HG02759 (cell line): Measurements from ENCODE around the gene HSPA12A.
A peak's percentile ranks its signal among the peaks of the same experiment; 100 is the strongest.

ENCODE experiments used
- ATAC-seq: cut with Tn5 transposase; IDR thresholded peaks from one replicate; pipeline ENCODE4 v1.9.1; 2021; ENCODE audit warnings: mild to moderate bottlenecking, moderate library complexity; ENCODE audit not compliant: unreplicated experiment

HSPA12A gene

DNA sequence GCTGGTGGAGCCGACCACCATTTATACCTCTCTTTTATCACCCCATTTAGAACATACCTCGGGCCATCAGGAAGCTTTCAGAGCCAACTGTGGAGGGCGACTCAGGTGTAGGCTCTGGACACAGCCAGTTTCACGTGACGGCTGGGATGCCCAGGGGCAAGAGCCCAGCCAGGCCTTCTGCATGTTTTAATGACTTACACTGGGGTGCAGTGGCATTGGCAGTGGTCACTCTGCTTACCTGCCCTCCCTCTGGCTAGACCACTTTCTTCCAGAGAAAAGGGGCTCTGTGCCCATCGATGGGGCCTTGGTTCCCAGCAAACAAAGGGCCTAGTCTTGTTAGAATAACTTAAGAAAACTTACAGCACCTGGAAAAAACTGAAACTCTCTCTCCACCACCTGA lies 71.7 kb downstream of the HSPA12A start:
- no peak for ATAC-seq

DNA sequence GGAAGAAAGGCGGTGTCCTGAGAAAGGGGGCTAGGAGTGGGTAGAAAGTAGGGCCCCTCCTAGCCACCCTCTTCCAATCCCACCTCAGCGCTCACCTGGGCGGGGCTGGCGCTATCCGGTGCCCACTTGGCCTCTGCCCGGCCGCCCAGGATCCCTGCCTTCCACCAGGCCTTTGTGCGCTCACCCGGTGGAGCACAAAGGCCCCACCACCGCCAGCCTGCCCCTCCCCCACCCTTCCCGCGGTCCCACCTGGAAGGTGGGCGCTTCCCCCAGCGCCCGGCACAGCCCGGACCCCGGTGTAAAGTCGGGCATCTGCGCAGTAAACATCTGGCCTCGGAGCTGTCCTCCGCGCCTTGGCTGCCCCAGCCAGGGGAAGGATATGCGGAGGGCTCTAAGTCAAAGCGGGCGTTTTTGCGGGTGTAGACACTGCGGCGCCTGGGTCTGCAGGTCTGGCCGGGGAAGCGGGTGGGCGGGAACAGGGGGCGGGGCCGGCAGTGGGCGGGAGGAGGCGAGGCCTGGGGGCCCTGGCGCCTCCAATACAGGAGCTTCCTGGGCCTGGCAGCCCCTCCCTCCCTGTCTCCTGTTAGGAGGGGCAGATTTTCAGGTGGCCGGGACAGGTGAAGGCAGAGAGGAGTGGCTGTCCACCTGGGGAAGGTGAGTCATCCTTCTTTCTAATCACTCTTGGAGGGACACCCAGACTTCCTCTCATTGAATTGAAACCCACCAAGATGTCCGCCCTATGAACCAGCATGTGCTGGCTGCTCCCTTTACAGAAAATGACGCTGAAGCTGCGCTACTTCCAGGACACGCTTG lies 72.3 kb downstream of the HSPA12A start:
- ATAC-seq, result no peak

DNA sequence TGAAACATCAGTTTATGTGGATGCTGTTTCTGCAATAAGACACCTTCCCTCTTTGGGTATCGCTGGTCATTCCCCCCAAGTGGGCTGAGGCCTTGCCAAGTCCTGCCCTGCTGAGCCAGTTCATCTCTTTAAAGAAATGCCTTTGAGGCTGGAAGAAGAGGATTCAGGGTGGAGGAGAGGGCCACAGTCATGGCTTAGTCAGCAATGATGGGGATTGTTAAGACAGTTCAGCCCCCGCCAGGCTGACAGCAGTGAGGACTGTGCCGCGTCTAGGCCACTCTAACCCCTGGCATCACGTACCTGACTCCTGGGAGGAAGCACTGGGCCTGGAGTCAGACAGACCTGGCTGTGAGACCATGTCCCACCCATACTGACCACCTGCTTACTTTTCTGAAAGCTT lies 73.3 kb downstream of the HSPA12A start:
- no peak for ATAC-seq

DNA sequence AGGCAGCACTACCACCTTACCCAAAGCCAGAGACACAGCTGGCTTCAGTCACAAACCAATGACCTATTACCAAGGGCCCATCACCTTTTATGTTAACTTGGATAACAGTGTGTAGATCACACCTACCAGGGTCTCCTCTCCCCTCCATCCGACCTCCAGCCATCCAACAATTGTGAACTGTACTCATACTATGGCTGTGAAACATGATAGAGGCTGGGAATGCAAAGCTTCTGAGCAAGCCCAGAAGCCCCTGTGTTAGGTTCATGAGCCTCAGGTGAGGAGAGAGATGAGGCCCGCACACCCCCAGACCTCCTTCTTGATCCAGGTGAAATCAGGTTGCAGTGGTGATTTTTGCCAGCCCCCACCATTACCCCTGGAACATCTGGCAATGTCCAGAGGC lies 73.9 kb downstream of the HSPA12A start:
- ATAC-seq, result no peak

DNA sequence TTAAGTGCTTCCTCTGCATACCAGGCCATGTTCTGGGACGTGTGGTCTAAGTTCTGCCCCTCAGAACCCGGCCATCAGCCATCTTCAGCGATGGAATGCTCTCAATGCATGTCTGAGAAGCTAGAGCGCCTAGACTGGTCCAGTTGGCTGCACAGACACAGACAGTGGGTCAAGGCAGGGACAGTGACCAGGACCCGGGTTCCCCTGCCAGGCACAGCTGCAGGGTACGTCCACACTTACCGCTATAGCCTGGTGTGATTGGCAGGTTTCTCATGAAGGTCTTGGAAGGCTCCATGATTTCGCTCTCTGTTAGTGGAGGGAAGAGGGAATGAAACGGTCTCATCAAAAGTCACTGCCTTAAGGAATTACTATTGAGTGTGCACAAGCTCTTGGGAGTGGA lies 74.3 kb downstream of the HSPA12A start:
- ATAC-seq, result no peak

DNA sequence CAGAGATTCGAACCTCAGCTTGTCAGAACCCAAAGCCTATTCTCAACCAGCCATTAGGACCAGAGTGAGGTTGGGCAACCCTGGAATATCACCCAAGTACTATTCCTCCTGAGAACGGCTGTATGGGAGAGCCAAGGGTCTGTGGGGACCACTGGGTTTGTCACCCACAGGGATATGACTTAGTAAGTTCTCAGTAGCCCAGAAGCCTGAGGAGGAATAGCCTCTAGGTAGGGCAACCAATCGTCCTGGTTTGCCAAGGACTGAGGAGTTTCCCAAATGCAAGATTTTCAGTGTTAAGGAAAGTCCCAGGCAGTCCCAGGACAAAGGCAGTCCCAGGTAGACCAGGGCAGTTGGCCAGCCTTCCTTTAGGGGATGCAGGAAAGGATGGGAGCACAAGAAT lies 74.9 kb downstream of the HSPA12A start:
- no peak for ATAC-seq

DNA sequence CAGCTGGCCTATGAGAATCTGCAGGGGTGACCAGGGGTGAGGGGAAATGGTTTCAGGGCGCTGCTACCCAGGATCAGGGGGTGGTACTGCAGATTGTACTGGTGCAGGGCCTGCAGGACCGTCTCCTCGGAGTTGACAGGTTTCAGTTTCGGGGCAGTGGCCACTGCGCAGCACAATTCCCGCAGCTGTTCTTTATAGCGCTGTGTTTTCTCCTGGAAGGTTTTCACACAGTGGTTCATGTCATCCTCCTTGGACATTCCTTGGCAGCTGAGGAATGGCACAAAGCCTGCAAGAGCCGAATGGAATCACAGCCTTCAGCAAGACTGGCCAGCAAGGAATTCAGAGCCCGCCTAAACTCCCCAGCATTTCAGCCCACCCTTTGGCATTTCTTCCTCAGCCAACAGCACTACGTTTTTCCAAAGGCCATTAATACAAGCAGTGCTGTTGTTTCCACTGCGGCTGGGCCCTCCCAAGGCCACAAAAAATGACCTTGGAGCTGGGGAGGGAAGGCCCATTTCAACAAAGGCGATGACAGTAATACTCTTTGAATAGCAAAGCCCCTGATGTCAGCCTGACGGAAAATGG lies 76.7 kb downstream of the HSPA12A start:
- ATAC-seq, result no peak

DNA sequence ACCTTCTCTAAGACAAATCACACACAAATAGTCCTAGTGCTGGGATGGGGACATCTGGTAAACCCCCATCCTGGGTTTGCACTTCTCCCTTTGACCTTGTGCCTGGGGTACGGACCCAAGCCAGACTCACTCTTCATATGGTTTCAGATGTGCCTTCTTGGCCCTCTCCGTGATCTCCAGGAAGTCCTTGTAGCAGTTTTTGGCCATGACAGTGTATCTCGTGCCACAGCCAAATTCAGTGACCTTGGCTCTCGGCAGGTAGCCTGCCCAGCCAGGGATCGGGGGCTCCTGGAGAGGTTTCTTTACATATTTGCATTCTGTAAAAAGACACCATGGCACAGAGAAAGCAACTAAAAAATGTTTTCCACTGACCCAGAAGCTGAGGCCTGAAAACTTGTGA lies 77.7 kb downstream of the HSPA12A start:
- no peak for ATAC-seq

DNA sequence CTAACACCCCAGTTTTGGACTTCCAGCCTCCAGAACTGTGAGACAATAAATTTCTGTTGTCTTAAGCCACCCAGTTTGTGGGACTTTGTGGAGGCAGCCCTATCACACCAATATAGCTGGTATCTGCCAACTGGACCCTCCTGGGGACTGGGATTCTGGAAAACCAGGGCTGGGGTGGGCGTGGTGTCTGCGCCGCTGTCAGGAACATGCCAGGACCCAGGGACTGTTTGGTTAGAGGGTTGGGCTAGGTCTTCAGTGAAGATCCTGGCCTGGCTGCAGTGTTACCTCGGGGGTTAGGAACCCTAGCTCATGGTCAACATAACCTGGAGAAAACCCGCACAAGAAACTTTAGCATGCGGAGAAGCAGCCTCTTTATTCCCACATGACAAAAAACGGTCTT lies 79.0 kb downstream of the HSPA12A start:
- ATAC-seq, result no peak

DNA sequence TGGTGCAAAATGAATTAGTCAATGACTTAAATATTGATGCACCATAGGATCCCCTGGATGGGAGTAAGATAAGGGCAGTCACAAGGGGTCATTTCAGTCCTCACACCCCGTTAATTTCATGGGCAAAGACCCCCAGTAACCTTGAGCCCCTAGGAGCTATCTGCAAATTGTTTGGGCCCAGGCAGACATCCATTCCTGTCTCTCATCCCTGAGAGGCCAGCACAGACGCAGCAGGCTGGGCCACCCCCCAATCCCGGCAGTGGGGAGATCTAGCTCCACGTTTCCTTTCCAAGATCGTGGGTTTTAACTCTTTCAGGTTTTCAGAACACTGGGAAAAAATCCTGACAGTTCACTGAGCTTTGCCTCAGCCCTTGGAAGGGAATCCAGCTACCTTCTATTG lies 81.5 kb downstream of the HSPA12A start:
- ATAC-seq, result no peak

DNA sequence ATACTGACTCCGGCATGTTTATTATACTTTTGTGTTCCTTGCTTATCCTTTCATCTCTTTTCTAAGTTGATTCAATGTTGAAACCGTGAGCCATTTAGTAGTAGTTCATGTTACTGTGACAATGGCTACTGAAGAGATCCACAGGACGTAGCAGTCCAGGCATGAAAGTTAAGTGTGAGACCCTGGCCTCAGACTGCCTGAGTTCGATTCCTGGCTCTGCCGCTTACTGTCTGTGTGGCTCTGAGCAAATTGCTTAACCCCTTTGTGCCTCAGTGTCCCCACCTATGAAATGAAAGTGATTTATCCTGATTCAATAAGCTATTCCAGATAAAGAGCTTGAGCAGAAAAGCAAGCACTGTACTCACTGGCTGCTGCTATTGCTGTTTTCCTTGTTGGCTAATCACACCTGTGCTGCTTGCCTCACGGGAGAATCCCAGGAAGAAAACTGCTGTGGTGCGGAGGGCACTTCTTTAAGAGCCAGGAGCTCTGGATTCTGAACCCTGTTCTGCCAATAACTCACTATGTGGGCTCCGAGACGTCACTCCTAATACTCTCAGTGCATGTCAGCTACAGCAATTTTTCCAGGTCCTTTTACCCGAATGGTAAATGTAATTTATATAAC lies 83.2 kb downstream of the HSPA12A start:
- ATAC-seq, result no peak

DNA sequence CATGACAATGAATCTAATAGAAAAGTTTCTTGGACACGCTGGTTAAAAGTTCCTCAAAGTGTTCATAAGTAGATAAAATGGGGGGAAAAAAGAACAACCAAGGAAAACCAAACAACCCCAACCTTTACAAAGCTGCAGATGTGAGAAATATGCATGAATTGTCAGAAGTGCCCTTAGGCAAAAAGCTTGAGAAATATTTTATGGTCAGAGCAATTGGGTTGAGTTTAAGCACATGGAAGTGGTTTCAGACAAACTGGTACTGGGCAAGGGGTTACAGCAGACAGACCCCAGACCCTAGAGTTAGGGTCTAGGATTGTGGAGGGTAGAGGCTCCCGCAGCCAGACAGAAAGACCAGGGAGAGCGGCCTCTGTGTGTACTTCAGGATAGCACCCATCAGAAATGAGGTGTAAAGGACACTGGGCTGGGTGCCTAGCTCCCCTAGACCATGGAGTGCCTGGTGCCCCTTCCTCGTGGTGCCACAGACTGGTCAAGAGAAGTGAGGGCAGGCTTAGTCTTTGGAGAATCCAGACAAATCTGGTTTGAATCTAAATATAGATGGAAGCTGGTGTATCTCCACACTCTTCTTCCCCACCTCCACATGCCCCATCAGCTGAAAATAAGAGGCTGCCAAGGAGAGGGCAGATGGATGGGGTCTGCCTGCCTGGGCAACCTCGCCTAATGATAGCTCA lies 84.4 kb downstream of the HSPA12A start:
- ATAC-seq, result no peak

DNA sequence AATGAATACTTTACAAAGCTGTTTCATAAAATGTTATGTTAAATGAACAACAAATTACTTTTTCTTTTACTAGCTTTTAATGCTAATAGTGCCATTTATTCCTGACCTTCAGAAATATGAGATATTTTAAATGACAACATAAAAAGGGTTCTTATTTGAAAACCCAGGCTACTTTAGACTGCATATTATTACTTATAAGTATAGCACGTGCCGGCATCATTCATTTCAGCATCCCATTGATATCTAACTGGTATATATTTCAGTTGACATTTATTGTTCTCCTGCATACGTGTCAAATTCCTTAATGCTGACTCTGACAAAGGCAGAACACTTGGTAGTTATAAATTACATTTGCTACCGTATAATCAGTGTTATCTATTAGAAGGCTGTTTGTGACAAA lies 86.3 kb downstream of the HSPA12A start:
- no peak for ATAC-seq

DNA sequence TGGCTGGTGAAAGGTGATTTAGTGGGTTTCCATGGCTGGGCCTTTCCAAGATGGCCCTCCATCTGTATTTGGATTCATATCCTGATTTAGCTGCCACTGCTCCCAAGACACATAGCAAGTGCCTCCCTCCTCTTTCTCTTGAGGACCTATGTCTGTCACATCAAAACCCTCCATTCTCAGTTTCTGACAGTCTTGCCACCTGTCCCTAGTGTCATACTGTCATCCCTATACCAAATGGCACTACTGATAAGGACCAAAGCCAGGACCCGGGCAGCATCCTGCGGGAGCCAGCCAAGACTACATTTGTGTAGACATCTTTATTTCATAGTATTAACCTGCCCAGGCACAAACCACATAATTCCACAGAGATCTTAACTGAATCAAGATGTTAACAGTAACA lies 86.8 kb downstream of the HSPA12A start:
- no peak for ATAC-seq

DNA sequence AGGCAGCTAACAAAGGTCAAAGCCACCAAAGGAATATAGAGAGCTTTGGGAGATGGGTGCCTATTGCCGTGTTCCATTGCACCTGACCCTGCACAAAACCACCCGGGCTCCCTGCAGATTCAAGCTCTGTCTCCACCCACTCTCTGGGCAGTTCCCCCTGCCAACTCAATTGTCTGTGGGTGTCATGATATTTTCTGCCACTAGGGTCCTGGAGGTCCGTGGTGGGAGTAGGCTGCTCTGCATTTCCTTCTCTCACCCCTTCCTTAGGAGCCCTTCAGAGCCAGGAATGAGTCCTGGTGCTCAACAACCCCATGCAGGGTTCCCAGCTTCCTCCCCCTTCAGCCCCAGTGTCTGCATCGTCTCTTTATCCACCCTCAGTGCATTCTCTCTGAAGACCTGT lies 87.5 kb downstream of the HSPA12A start:
- peak; percentile 67 for ATAC-seq

DNA sequence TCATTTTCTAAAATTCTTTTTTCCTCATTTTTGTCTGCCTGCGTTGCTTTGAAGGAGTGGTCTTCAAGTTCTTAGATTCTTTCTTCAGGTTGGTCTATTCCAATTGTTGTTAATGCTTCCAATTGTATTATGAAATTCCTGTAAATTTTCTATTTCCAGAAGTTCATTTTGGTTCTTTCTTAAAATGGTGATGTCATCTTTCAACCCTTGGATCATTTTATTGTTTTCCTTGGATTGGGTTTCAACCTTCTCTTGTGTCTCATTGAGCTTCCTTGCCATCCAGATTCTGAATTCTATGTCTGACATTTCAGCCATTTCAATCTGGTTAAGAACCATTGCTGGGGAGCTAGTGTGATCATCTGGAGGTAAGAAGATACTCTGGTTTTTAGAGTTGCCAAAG lies 88.5 kb downstream of the HSPA12A start:
- no peak for ATAC-seq

DNA sequence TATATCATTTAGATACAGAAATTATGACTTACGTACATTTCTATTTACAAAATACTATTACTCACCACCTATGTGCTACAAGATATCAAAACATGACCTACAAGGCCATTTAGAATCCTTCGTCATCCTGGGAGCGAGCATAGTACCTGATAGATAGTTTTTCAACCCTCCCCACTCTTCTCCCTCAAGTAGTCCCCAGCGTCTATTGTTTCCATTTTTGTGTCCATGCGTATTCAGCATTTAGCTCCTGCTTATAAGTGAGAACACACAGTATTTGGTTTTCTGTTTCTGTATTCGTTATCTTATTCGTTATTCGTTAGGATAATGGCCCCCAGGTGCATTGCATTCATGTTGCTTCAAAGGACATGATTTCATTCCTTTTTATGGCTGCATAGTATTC lies 93.5 kb downstream of the HSPA12A start:
- ATAC-seq, result no peak

DNA sequence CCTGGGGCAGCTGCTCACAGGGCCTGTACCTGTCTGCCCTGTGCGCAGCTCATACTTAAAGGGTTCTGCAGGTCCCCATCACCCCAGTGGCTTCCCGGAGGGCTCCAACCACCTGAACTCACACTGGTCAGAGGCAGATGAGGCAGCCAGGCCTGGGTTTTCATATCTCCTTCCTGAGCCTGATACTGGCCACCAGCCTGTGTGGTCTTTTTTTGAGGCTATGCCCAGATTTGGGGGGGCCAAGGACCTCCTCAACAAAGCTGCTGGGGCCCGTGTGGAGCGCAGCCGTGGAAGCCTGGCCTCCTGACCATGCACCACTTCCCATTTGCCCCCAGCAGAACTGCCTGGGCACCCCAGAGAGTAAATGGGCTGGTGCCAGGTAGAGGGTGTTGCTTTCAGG lies 95.9 kb downstream of the HSPA12A start:
- no peak for ATAC-seq

DNA sequence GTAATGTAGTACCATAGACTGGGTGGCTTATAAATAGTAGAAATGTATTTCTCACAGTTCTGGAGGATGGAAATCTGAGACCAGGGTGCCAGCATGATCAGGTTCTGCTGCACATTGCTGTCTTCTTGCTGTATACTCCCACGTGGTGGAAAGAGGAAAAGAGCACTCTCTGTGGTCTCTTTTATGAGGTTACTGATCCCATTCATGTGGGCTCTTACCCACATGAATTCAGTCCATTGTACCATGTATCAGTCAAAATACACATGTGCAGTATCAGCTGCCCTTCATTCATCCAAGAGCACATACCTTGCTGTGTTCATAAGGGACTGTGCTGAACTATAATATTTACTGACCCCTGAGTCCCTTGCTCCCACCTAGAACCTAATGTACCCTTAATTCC lies 104.5 kb downstream of the HSPA12A start:
- ATAC-seq, result no peak

DNA sequence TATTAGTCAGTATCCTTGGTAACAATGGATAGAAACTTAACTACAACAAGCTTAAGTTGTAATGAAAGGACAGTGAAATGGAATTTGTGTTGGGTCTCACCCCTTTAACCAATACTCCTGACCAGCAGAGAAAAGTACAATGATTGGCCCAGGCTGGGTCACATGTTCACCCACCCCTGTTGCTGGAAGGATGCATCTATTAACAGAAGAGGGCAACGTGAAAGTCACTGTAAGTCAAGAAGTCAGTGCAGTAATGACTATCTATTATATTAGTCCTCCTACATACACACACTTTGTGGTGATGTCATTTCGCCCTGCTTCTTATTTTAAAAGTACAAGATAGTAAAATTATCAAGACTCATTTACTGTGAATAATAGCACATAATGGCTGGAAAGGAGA lies 105.4 kb downstream of the HSPA12A start:
- ATAC-seq, result no peak

DNA sequence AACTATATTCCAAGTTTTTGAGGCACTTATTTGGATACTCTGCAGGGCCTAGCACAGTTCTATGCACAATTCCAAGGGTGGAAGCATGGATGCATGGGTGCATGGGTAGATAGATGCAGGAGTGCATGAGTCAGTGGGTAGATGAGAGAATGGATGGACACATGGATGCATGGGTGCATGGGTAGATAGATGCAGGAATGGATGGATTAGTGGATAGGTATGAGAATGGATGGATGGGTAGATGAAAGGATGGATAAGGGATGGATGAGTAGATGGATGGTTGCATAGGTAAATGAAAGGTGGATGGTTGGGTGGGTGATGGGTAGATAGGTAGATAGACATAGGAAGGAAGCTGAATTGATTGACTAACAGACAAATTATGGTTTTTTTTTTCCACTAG lies 106.0 kb downstream of the HSPA12A start:
- ATAC-seq, result no peak
